ENCODE measurements around the gene BHLHE23. TPM values are rescaled to one million over a fixed set of nuclear protein-coding genes. Genes with fewer than 3 reads are reported as not detected.
A peak's percentile ranks its signal among the peaks of the same experiment; 100 is the strongest.

BHLHE23 gene
- total and polyA plus RNA-seq, 11 donors = not detected

GRCh38 chr20:62956387-62957135, 50.2 kb downstream of the BHLHE23 start:
- Histone ChIP-seq H3K4me3 (no peak overlapping the region), H3K4me1 (peaks cover 3 to 40% (median 25%) of the 10 kb centered on the region in 12 donors), H3K9me3 (no peaks in the 10 kb centered on the region), H3K27me3 (no peaks in the 10 kb centered on the region), H3K27ac (peak overlapping the region in 4 of 12 donors; percentile 34 to 69 (median 38)), H3K36me3 (peaks cover 0 to 6% (median 0%) of the 10 kb centered on the region in 9 donors)
- no peak for DNase-seq
- WGBS, 4 donors = 89 to 95% (median 93%) methylated on average over 20 to 25 of the region's 25 CpGs
- intact Hi-C loops (cut with DNase I) = no loop called here
- TF ChIP-seq CTCF (IDR thresholded peaks at IDR 0.05) (no peak), POLR2A (IDR thresholded peaks at IDR 0.05) (no peak)
- ATAC-seq = no peak

Other genes with a start within 250 kb of the BHLHE23 start
- 10 to 100 TPM in 1 of 9 donors, 1 to 10 TPM in 8; 7.2 to 10.5 (median 8.7) TPM for gene MRGBP, start 210.5 kb downstream of the BHLHE23 start, total RNA-seq
- 10 to 100 TPM in 1 of 2 donors, 1 to 10 TPM in 1; 7.1 to 10.2 TPM for gene MRGBP, start 210.5 kb downstream of the BHLHE23 start, polyA plus RNA-seq
- 10 to 100 TPM; 14.9 to 46.9 (median 19.2) TPM for gene OGFR, start 202.1 kb downstream of the BHLHE23 start, total RNA-seq
- 10 to 100 TPM; 23.6 to 25.3 TPM for gene OGFR, start 202.1 kb downstream of the BHLHE23 start, polyA plus RNA-seq
- gene COL9A3, start 189.9 kb downstream of the BHLHE23 start, total RNA-seq = 1 to 10 TPM in 8 of 9 donors, under 1 TPM in 1; 0.67 to 6.0 (median 1.9) TPM
- gene COL9A3, start 189.9 kb downstream of the BHLHE23 start, polyA plus RNA-seq = 1 to 10 TPM; 2.0 to 4.7 TPM
- gene TCFL5, start 145.1 kb downstream of the BHLHE23 start, total RNA-seq = 1 to 10 TPM; 4.5 to 8.2 (median 6.1) TPM
- 1 to 10 TPM; 2.5 to 3.7 TPM for gene TCFL5, start 145.1 kb downstream of the BHLHE23 start, polyA plus RNA-seq
- 10 to 100 TPM; 27.5 to 46.2 (median 38.9) TPM for gene DIDO1, start 80.5 kb downstream of the BHLHE23 start, total RNA-seq
- 10 to 100 TPM; 16.5 to 20.1 TPM for gene DIDO1, start 80.5 kb downstream of the BHLHE23 start, polyA plus RNA-seq
- 10 to 100 TPM; 14.7 to 22.2 (median 16.3) TPM for gene GID8, start 68.8 kb downstream of the BHLHE23 start, total RNA-seq
- gene GID8, start 68.8 kb downstream of the BHLHE23 start, polyA plus RNA-seq = 10 to 100 TPM in 1 of 2 donors, 1 to 10 TPM in 1; 6.2 to 15.8 TPM
- 1 to 10 TPM in 3 of 9 donors, under 1 TPM in 6; 0.16 to 6.6 (median 0.67) TPM for gene SLC17A9, start 54.3 kb downstream of the BHLHE23 start, total RNA-seq
- 1 to 10 TPM; 1.7 to 2.6 TPM for gene SLC17A9, start 54.3 kb downstream of the BHLHE23 start, polyA plus RNA-seq
- 10 to 100 TPM; 21.4 to 38.2 (median 22.6) TPM for gene YTHDF1, start 209.2 kb upstream of the BHLHE23 start, total RNA-seq
- 10 to 100 TPM; 14.7 to 20.2 TPM for gene YTHDF1, start 209.2 kb upstream of the BHLHE23 start, polyA plus RNA-seq
- 1 to 10 TPM in 2 of 9 donors, under 1 TPM in 4, not detected in 3; 0.20 to 5.6 (median 0.50) TPM for gene BIRC7, start 228.9 kb upstream of the BHLHE23 start, total RNA-seq
- gene BIRC7, start 228.9 kb upstream of the BHLHE23 start, polyA plus RNA-seq = not detected
- gene NKAIN4, start 247.5 kb upstream of the BHLHE23 start, total RNA-seq = not detected
- gene NKAIN4, start 247.5 kb upstream of the BHLHE23 start, polyA plus RNA-seq = not detected

Data from heart left ventricle (tissue), 16 donors.